Astrocyte of the cerebellum (primary cell): ENCODE measurements around the gene GPRC5C.

Experiments
- DNase-seq: peaks from one replicate; pipeline ENCODE4 v3.0.0-alpha.2; 2011; ENCODE audit warnings: low read depth
- H3K4me3 ChIP-seq: 2 replicates; pipeline ENCODE4 v1.5.1; 2011; ENCODE audit warnings: mild to moderate bottlenecking, low read depth, low read length, moderate library complexity
- in situ Hi-C: cut with HindIII; loops from 2 replicates; pipeline ENCODE4 v1.10.0; 2017; ENCODE audit warnings: low sequenced_read_pairs
- TF ChIP-seq, protein P1 (sequence below): IDR thresholded peaks from 2 replicates; pipeline ENCODE4 v1.5.1; 2012; ENCODE audit warnings: low read length, low read depth, moderate library complexity, mild to moderate bottlenecking; ENCODE audit errors: missing control alignments

Gene GPRC5C

DNA sequence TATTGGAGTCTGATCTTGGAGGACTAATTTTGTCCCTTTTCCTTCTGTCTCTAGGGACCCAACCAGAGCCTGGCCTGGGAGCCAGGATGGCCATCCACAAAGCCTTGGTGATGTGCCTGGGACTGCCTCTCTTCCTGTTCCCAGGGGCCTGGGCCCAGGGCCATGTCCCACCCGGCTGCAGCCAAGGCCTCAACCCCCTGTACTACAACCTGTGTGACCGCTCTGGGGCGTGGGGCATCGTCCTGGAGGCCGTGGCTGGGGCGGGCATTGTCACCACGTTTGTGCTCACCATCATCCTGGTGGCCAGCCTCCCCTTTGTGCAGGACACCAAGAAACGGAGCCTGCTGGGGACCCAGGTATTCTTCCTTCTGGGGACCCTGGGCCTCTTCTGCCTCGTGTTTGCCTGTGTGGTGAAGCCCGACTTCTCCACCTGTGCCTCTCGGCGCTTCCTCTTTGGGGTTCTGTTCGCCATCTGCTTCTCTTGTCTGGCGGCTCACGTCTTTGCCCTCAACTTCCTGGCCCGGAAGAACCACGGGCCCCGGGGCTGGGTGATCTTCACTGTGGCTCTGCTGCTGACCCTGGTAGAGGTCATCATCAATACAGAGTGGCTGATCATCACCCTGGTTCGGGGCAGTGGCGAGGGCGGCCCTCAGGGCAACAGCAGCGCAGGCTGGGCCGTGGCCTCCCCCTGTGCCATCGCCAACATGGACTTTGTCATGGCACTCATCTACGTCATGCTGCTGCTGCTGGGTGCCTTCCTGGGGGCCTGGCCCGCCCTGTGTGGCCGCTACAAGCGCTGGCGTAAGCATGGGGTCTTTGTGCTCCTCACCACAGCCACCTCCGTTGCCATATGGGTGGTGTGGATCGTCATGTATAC, 8.0 kb downstream of the GPRC5C start:
- no peak overlapping the region for H3K4me3 ChIP-seq
- TF ChIP-seq, protein P1, sequence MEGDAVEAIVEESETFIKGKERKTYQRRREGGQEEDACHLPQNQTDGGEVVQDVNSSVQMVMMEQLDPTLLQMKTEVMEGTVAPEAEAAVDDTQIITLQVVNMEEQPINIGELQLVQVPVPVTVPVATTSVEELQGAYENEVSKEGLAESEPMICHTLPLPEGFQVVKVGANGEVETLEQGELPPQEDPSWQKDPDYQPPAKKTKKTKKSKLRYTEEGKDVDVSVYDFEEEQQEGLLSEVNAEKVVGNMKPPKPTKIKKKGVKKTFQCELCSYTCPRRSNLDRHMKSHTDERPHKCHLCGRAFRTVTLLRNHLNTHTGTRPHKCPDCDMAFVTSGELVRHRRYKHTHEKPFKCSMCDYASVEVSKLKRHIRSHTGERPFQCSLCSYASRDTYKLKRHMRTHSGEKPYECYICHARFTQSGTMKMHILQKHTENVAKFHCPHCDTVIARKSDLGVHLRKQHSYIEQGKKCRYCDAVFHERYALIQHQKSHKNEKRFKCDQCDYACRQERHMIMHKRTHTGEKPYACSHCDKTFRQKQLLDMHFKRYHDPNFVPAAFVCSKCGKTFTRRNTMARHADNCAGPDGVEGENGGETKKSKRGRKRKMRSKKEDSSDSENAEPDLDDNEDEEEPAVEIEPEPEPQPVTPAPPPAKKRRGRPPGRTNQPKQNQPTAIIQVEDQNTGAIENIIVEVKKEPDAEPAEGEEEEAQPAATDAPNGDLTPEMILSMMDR = no peak
- DNase-seq = no peak
- in situ Hi-C loops = loop anchor here (5.0 kb wide), 2 partner anchors 37 to 93 kb away; no protein-coding TSS in a partner anchor

DNA sequence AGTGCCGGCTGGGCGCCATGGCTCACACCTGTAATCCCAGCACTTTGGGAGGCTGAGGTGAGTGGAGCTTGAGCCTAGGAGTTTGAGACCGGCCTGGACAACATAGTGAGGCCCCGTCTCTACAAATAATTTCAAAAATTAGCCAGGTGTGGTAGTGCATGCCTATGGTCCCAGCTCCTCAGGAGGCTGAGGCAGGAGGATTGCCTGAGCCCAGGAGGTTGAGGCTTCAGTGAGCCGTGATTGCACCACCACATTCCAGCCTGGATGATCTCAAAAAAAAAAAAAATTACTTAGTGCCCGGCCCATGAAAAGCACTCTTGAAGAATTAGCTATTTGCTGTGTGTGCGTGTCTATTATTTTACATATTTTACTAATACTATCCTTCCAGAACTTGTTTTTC, 9.6 kb downstream of the GPRC5C start:
- DNase-seq = no peak
- TF ChIP-seq, protein P1 = no peak

DNA sequence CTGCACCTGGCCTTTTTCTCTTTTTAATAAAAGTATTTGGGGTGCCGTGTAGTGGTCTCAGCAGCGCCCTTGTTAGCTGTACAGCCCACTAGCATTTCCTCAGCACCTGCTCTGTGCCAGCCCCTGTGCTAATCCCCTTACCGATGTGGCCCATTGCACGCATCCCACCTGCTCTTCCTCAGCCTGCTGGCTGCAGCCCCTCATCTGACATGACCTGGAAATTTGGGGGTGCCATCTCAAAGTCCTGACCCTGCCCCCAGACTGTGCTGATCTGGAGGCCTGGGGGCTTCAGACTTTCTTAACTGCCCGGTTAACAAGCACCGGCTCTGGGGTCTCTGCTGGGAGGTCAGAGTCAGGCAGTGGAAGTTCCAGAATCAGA, 10.4 kb downstream of the GPRC5C start:
- H3K4me3 ChIP-seq = no peak overlapping the region
- DNase-seq = no peak
- TF ChIP-seq, protein P1 = no peak
- in situ Hi-C loops = no loop called here

More for the DNA sequence above, 9.6 kb downstream of the GPRC5C start:
- H3K4me3 ChIP-seq = no peak overlapping the region
- in situ Hi-C loops = no loop called here

DNA sequence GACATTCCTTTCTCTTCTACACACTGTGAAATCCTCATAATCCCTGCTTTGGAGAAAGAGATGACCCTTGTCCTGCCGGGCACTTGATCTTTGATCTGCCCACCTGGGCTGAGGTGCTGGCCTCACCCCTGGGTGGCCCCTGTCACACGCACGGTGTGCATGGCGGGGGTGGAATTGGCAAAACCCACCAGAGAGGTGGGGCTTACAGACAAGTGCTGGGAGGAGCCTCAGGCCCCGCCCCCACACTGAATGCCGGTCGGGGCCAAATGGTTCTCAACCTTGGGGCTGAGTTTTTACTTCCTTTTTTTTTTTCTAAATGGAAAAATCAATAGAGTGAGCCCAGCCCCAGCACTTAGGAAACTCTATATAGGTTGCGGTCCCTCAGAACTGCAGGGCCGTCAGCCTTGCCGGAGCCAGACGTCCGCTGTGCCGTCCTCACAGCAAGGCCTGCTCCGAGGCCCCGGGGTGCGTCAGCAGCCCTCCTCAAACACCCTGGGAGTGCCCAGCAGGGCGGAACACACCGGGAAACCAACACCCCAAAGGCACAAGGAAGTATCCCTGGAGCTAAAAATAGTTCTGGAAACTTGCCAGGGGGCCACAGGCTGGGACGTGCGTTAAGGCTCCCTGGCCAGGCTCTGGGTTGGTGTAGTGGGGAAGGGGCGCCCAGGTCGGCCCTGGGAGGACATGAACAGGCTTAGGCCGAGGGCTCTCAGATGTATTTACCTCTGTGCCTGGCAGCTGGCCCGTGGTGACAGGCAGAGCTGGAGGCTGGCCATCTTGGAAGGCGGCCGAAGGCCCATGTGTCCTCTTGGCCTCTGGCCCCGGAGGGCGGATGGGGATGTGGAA, 11.0 kb downstream of the GPRC5C start:
- H3K4me3 ChIP-seq = no peak overlapping the region
- DNase-seq = no peak
- TF ChIP-seq, protein P1 = no peak

DNA sequence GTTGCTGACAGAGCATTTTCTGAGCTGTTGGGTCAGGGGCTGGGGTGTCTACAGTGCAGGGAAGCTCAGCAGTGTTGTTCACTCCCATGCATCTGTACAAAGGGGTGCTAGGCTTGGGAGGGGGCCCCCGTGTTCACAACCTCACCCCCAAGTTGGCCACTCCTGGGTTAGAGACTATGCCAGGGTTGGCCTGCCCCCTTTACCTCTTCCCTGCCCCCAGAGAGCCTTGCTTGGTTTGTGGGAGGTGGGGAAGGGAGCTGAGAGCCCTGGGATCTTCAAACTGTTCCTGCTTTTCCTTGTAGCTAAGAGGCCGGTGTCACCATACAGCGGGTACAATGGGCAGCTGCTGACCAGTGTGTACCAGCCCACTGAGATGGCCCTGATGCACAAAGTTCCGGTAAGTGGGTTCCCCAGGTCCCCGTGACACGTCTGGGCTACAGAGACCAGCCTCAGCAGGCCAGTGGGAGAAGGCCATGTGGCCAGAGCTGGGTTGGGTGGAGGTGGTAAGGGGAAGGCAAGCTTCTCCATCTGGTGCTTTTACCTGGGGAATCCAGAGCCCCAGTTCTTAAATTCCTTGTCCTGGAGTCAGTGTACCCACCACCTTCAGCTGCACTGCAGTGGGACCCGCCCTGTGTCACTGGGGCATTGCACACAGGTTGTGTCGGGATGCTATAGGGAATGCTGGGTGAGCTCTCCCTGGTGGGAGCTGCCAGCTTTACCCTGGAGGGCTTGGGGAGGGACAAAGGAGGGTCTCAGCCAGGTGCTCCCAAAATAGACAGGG, 11.8 kb downstream of the GPRC5C start:
- no peak overlapping the region for H3K4me3 ChIP-seq
- in situ Hi-C loops = no loop called here
- TF ChIP-seq, protein P1 = no peak
- no peak for DNase-seq

More for the DNA sequence above, 11.0 kb downstream of the GPRC5C start:
- in situ Hi-C loops = no loop called here

DNA sequence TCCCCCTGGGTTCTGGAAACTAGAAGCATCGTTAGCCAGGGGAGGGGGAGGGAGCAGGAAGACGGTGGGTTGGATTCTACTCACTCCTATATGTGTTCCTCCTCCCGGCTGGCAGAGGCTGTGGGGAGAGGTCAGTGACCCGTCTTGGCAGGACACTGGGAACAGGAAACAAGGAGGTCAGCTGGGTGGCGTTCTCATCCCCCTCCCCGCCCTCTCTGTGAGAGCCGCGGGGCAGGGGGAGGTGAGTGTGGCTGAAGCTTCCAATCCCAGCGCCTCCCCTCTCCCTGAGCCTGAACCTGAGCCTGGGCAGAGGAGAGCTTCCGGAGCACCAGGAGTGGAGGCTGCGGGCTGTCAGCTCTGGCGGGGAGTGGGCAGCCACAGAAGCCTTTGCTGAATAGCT, 12.5 kb downstream of the GPRC5C start:
- TF ChIP-seq, protein P1 = no peak
- H3K4me3 ChIP-seq = no peak overlapping the region
- DNase-seq = no peak
- in situ Hi-C loops = no loop called here
